GM21825 (cell line): ENCODE measurements around the gene TRAP1.
A peak's percentile ranks its signal among the peaks of the same experiment; 100 is the strongest.

Source experiments
- ATAC-seq: cut with Tn5 transposase; IDR thresholded peaks from one replicate; pipeline ENCODE4 v1.9.1; 2021; ENCODE audit warnings: mild to moderate bottlenecking, moderate library complexity; ENCODE audit not compliant: unreplicated experiment

The TRAP1 gene

DNA sequence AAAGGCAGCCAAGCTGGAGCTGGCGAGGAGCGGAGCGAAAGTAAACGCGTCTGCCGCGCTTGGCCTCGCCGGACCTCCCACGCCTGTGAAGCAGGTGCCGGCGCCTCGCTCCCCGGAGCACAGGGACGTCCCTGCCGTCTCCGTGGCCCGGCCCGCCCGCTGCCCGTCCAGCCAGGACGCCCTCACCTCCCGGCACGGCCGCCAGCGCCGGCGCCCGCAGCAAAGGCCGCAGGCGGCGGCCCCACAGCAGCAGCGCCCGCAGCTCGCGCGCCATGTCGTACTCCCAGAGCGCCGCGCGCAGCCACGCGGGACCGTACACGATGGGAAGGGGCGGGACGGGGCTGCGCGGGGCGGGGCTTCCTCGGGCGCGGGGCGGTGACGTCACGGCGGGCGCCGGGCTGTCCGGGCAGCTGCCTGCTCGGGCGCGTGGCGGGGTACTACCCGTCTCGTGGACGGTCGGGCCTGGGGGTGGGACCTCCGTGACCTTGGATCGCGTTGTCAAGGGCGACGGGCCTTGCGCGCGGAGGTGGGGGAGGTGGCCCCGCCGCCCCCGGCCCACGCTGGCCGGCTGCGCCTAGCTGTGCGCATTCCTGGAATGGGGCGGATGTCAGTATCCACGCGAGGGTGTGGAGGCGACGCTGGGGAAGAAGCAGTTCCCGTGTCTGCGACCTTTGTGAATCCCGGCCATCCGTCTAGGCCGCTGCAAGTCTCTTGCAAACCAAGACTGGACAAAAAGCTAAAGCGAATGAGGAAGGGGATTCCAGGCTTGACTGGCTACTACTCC, at the start of gene TRAP1:
Gene TRAP1 (minus strand): TSS at position 290 of the 784 bp plus-strand sequence. CDS start 16 bp downstream, at position 274.
- ATAC-seq, result peak; percentile 85

DNA sequence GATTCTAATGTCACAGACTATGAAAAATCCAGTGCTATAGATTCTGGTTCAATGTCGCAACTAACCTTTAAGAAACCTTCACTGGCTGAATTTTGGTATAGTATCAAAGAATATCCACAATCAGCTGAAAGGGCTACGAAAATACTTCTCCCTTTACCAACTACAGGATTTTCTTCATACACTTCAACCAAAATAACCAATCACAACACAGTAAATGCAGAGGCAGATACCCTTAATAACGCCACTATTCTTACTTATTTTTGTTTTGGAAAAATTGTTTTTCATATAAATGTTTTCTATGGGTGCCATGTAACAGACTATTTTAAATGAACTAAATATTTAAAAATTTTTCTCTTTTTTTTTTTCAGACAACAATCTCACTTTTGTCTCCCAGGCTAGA, 48.9 kb upstream of the TRAP1 start:
- no peak for ATAC-seq

DNA sequence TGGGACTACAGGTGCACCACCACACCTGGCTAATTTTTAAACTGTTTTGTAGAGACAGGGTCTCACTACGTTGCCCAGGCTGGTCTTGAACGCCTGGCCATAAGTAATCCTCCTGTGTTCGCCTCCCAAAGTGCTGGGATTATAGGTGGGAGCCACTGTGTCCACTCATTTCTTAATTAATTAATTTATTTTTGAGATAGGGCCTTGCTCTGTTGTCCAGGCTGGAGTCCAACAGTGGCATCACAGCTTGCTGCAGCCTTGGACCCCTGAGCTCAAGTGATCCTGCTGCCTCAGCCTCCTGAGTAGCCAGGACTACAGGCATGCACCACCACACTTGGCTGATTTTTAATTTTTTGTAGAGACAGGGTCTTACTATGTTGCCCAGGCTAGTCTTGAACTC, 47.1 kb upstream of the TRAP1 start:
- ATAC-seq, result no peak

DNA sequence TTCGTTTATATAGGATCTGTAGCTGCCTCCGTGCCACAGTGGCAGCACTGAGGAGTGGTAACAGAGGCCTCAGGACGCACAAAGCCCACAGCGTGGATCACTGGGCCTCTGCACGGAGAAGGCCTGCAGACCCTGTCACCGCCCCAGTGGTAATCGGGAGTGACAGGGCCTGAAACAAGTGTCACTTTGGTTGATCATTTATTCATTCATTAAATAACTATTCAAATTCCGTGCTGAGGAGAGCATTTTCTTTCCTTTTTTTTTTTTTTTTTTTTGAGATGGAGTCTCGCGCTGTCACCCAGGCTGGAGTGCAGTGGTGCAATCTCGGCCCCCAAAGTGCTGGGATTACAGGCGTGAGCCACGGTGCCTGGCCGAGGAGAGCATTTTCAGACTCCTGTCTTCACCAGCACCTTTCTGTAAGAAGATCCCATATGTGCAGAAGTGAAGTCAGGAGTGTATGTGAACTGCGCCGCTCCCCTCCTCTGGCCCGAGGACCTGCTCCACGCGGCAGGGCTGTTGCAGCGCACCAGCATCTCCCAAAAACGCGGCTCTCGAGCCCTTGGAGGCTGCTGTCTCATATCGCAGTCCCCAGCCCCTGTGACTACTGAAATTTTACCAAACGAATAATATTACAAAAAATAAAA, 44.9 kb upstream of the TRAP1 start:
- no peak for ATAC-seq

DNA sequence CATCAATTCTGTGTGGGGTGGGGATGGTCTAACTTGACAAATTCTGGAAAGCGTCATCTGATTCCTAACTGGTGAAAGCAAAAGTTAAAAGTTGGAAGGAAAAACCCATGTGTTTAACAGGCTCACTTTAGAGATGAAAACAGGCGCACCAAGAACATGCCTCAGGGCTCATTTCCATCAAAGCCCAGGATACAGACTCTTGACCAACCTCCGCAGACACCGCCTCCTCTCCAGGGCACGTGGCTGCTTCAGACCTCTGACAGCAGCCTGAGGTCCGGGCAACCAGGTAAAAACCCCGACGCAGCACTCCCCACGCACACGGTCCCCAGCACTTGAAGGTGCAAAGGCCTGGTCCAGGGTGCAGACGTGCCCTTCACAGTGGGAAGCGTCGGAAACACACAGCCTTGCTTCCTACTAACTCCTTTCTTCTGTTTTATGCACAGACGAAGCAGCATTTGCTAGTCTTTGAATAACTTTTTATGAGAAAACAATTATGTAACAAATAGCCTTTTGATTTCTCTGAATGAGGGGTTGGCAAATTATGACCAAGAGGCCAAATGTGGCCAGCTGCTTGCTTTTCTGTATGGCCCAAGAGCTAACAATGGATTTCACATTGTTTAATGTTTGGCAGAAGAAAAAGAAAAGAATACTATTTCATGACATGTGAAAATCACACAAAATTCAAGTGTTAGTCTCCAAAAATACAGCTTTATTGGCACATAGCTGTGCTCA, 44.2 kb upstream of the TRAP1 start:
- no peak for ATAC-seq

DNA sequence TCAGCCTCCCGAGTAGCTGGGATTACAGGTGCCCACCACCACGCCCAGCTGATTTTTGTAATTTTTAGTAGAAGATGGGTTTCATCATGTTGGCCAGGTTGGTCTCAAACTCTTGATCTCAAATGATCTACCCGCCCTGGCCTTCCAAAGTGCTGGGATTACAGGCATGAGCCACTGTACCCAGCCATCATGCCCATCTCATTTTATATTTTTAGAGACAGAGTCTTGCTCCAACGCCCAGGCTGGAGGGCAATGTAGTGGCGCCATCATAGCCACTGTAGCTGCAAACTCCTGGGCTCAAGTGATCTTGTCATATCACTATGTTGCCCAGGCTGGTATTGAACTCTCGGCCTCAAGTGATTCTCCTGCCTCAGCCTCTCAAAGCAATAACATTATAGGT, 43.2 kb upstream of the TRAP1 start:
- ATAC-seq, result no peak

DNA sequence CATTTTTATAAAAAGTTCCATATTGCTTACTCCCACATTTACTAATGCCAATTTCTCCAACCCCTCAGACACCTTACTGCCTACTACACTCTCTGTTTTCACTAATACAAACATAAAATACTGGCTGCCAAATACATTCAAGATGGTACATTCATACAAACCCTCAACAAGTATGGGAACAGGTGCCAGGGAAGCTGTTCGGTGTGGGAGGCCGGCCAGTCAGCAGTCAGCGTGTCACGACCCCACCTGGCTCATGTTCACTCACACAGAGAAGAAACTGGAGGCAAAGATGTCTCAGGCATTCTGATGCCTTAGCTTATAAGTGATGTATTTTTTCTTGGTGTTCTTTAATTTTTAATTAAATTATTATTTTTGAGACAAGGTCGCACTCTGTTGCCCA, 42.4 kb upstream of the TRAP1 start:
- ATAC-seq, result no peak

DNA sequence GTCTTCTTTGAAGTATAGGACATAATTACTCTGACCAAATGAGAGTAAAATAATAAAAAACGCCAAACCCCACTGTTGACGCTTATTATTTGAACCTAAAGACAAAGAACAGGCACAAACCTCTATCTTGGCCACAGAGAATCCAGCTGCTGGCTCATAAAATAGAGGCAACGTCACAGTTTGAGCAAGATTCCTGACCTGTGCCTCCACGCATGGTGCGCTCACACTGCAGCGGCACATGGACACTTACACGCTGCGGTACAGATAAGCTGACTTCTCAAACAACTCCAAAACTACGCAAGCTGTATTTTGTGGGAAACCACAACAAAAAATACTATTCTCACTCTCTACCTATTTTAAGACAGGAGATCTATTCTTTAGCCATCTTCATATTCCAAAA, 38.8 kb upstream of the TRAP1 start:
- no peak for ATAC-seq

DNA sequence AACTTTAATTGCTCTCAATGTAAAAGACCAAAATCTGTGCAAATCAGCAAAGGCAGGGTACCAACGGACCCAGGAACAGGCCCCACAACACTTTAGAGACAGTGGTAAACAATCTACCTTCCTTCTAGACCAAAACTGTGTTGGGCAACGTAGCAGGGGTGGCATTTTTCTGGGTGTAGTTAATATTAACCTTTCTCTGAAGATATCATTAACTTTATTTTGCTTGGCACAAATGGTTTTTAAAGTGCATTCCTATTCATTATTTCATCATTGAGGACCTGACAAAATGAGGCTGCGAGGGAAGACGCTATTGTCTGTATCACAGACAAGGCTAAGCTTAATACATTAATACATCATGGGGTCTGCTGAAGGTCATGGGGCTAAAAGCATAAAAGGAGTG, 37.9 kb upstream of the TRAP1 start:
- ATAC-seq, result no peak

DNA sequence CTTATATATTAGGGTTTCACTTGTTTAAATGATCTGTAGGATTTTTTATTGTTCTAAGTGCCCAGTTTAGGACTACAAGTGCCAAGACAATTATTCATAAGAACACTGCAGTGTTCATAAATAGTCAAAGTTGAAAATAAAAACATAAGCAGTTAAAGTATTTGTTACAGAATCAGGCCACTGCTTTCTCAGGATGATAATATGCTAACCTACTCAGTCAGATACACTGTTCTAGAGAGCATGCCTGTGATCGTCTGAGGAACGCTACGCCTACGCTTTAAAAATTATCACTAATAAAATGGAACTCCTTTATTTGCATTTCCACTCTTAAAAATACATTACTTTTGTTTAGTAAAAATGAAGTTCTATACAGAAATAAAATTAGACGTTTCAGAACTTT, 37.4 kb upstream of the TRAP1 start:
- ATAC-seq, result no peak

DNA sequence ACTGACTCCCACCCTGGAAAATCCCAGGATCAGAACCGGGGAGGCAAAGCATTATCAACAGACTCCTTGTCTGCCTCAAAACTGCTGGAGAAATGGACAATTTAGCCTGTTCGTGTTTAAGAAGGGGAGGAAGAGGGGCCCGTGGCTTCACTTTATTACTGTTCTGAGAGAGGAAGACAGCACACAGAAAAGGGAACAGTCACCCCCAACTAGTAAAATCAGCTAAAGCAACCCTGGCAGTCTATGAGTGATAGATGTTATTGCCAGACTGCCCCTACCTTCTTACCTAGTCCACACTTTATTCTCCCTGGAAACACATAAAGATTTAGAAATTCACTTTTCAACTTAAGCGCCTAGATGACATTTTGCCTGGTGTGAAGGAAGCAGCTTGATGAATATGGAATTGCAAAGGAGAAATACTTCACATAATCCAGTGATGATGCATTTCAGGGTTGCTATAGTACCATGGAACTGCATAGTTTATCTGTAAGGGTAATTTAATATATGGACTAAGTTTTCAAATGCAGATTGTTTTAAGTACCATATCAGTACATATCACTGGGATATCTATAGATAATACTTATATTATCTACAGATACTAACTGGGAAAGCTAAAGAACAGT, 36.9 kb upstream of the TRAP1 start:
- no peak for ATAC-seq

DNA sequence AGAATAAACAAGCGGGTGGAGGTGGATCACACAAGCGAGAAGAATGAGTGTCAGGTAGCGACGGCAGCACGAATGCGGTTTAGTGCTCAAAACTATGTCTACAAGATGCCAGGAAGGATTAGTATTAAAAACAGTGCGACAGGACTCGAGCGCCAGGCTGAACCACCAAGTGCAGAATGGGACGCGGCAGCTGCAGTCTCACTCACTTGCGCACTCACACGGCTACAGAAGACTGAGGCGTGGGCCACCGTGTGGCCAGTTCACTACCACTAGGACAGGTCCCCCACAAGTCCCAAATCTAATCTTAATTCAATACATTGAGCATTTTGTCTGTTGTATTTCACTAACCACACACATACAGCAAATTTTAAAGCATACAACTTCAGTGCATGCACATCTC, 35.7 kb upstream of the TRAP1 start:
- no peak for ATAC-seq

DNA sequence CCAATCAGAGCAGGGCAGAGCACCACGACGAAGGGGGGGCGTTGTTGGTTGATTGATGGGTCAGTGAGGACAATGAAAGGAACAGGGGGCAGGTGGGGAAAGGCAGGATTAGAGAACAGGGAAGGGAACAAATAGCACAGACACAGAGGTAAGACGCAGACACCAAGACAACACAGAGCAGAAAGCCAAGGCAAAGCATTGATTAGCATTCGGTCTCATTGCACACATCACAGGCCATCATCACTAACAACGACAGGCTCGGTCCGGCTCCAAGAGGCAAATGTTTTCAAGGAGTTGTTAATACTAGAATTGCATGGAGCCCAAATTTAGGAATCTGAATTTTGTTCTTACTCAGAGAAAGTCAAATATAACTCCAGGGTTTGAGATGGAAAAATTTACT, 34.6 kb upstream of the TRAP1 start:
- ATAC-seq, result no peak

DNA sequence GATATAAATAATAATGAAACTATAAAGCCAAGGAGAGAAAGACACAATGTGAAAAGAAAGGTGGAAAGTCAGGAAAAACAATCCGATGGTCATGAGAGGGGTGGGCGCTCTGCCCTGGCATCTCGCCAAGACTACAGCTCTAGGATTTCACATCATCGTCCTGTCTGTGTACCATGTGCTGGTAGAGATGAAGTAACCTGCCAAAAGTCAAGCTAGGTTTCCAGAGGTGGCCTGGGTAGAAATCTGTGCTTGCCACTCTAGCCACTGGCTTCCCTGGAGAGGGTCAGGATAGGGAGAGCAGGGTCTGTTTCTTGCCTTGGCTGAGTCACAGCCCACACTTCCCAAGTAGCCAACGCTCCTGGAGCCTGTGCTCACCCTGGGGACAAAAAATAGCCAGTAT, 31.0 kb upstream of the TRAP1 start:
- no peak for ATAC-seq

DNA sequence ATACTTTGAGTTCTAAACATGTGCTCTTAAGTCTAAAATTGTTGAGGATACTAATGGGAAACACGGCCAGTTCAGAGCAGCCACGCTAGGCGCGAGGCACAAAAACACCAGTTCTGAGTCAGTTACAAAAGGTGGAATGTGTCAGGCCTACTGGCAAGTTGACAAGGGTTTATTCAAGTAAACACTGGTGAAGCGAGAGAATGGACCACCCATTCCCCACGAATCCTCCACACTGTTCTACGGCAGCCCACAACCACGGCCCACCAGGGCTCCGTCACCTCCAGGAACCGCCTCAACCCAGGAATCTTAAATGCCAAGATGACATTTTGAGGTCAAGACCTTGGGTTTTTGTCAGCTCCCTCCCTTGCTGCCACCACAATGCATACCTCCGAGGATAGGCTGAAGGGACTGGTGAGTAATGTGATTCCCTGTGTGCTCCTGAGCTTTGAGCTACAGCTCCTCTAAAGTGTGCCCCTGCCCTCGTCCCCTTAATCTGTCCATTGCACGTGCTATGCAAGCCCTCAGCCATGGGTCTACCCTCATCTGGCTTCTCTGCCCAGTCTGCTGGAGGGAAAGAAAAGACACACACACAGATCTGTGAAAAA, 28.5 kb upstream of the TRAP1 start:
- no peak for ATAC-seq

DNA sequence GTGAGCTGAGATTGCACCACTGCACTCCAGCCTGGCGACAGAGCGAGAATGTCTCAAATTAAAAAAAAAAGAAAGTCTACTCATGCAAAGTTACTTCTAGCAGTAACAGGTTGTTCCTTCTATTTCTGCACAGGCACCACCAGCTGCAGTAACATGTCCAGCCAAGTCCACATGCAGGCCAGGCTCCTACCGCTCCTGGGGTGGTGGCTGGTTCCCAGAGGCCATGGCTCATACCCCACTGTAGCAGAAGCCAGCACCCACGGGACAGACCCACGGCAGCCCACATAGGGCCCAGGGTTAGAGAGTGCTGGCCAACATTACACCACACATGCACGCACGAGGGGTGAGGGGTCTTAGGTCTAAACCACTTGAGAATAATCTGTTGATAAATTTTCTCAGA, 26.7 kb upstream of the TRAP1 start:
- no peak for ATAC-seq

DNA sequence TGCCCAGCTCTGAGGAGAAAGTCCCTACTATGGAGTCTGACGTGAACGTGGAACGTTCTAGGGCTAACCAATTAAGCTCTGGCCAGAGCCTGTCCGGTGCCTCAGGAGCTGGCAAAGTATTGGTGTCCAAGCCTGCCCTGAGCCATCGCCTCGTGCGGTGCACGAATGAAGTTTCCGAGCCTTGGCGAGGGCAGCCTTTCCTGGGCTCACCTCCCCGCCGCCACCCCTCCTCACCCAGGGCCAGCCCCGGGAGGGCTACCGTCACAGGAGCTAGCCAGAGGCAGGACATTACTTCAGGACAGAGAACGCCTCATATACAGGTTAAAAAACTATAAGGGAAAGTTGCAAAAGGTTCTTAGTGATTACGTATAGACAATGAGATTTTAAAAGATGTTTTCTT, 23.6 kb upstream of the TRAP1 start:
- no peak for ATAC-seq

DNA sequence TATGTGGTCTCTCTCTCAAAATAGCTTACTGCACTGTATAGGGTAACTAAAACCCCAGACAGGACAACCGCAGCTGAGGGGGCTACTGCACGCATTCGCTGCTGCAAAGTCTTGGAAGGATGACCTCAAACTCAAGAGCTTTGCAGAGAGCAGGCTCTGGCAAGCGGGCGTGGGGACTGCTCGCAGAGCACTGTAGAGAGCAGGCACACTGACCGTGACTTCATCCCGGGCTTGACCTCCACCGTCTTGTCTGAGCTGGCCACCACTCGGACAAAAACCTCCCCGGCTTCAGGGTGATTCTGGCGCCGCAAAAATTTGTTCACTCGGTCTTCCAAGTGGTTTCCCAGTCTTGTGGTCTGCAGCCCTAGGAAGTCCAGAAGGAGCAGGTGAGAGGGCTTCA, 22.9 kb upstream of the TRAP1 start:
- no peak for ATAC-seq

DNA sequence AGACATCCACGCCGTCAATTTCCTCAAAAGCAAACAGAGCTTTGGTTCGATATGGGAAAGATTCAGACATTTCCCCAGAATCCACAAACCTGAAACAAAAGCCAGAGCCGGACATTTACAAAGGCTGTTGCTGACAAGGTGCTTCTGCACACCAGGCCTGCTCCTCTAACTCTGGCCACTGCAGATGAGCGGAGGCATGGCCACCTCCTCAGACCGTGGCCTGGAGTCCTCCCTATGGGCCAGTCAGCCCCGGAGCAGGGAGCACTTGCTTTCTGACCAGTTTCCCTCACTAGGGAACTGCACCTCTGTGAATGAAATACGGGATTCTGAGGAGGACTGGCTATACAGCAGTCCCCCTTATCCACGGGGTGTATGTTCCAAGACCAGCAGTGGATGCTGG, 22.3 kb upstream of the TRAP1 start:
- ATAC-seq, result no peak

DNA sequence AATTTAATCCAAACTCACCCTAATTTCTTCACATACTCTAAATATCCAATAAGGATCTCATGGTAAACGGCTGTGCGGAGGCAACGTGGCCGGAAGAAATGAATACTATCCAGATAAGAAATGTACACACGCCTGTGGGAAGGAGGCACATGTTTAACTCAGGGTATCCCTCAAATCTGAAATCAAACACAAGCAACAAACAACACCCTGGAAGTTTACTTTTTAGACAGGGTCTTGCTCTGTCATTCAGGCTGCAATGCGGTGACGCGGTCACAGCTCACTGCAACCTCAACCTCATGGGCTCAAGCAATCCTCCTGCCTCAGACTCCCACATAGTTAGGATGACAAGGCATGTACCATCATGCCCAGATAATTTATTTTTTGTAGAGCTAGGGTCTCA, 21.2 kb upstream of the TRAP1 start:
- ATAC-seq, result no peak

DNA sequence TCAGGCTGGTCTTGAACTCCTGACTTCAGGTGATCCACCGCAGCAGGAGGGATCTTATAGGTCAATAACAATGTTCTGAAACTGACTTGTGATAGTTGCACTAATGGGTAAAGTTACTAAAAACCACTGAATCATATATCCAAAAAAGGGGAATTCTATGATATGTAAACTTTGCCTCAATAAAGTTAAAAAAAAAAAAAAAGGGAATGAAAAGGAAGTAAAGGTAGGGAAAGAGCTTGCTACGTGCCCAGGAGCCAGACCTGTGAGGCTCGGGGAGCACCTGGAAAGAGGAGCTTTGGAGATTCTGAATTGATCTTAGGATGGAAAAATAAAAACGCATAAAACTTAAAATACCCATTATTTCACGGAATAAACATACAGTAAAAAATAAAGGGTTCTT, 20.8 kb upstream of the TRAP1 start:
- no peak for ATAC-seq
